Ascending aorta (tissue), 2 donors: ENCODE results near the gene CCL8. TPM values are rescaled to one million over a fixed set of nuclear protein-coding genes. Genes with fewer than 3 reads are reported as not detected.

ENCODE experiments used
- DNase-seq, 2 donors: peaks; one replicate each; pipeline ENCODE4 v3.0.0-alpha.2; 2019; ENCODE audit warnings: low spot score in 2 of 2
- H3K27ac ChIP-seq, 2 donors: fragments of 200-600 bp; sonication (generic); one replicate each; pipeline ENCODE4 v1.5.1; 2016 to 2017; ENCODE audit warnings: mild to moderate bottlenecking in 1 of 2
- H3K27me3 ChIP-seq: fragments of 200-600 bp; sonication (generic); one replicate; pipeline ENCODE4 v1.5.1; 2017
- H3K36me3 ChIP-seq, 2 donors: fragments of 200-600 bp; sonication (generic); one replicate each; pipeline ENCODE4 v1.5.1; 2016
- H3K4me1 ChIP-seq, 2 donors: fragments of 200-600 bp; sonication (generic); one replicate each; pipeline ENCODE4 v1.5.1; 2016 to 2017; ENCODE audit warnings: mild to moderate bottlenecking in 1 of 2
- H3K4me3 ChIP-seq, 2 donors: fragments of 200-600 bp; sonication (generic); one replicate each; pipeline ENCODE4 v1.5.1; 2016 to 2017; ENCODE audit warnings: mild to moderate bottlenecking in 1 of 2
- H3K9me3 ChIP-seq, 2 donors: fragments of 200-600 bp; sonication (generic); one replicate each; pipeline ENCODE4 v1.5.1; 2016
- intact Hi-C: fragments of 100-400 bp; cut with DNase I; formaldehyde crosslinking; loops from one replicate; pipeline ENCODE4 v1.15.1; 2023
- total RNA-seq: library from RNA; depleted of rRNA; stranded (reverse); fragments of >200 nt; gene quantifications from one replicate; pipeline ENCODE4 v1.1.0, GENCODE V29; 2016
- TF ChIP-seq, protein P1 (sequence below), 3 experiments: fragments of 200-600 bp in 2 of 3; fragments of 450-650 bp in 1 of 3; sonication (generic) in 2 of 3; IDR thresholded peaks; one replicate each; pipeline ENCODE4 v1.5.1; 2016 to 2019; ENCODE audit warnings: antibody characterized with exemption in 3 of 3, mild to moderate bottlenecking in 1 of 3, moderate library complexity in 1 of 3

The CCL8 gene
- total RNA-seq, 1 donor from 2014 or later = not detected

DNA sequence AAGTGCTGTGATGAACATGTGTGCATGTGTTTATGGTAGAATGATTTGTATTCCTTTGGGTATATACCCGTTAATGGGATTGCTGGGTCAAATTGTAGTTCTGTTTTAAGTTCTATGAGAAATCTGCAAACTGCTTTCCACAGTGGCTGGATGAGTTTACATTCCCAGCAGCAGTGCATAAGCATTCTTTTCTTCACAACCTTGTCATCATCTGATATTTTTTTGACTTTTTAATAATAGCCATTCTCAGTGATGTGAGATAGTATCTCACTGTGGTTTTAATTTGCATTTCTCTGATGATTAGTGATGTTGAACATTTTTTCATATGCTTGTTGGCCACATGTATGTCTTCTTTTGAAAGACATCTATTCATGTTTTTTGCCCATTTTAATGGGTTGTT is 18.5 kb downstream of the CCL8 start:
- intact Hi-C loops = no loop called here
- TF ChIP-seq, protein P1, sequence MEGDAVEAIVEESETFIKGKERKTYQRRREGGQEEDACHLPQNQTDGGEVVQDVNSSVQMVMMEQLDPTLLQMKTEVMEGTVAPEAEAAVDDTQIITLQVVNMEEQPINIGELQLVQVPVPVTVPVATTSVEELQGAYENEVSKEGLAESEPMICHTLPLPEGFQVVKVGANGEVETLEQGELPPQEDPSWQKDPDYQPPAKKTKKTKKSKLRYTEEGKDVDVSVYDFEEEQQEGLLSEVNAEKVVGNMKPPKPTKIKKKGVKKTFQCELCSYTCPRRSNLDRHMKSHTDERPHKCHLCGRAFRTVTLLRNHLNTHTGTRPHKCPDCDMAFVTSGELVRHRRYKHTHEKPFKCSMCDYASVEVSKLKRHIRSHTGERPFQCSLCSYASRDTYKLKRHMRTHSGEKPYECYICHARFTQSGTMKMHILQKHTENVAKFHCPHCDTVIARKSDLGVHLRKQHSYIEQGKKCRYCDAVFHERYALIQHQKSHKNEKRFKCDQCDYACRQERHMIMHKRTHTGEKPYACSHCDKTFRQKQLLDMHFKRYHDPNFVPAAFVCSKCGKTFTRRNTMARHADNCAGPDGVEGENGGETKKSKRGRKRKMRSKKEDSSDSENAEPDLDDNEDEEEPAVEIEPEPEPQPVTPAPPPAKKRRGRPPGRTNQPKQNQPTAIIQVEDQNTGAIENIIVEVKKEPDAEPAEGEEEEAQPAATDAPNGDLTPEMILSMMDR (IDR thresholded peaks at IDR 0.05) = no peak
- H3K27me3 ChIP-seq = no peaks in the 10 kb centered on the region

GRCh38 chr17:34339138-34339770 is 20.0 kb downstream of the CCL8 start:
- no peak overlapping the region for H3K27ac ChIP-seq
- no peak for DNase-seq

More for the DNA sequence above, 18.5 kb downstream of the CCL8 start:
- no peaks in the 10 kb centered on the region for H3K36me3 ChIP-seq
- H3K9me3 ChIP-seq = no peaks in the 10 kb centered on the region
- no peaks in the 10 kb centered on the region for H3K4me1 ChIP-seq
- no peak overlapping the region for H3K27ac ChIP-seq
- no peak for DNase-seq
- H3K4me3 ChIP-seq = no peak overlapping the region

GRCh38 chr17:34341916-34342315 is 22.7 kb downstream of the CCL8 start:
- TF ChIP-seq, protein P1 (IDR thresholded peaks at IDR 0.05) = no peak
- Histone ChIP-seq H3K4me1 (no peaks in the 10 kb centered on the region), H3K36me3 (no peaks in the 10 kb centered on the region), H3K27me3 (no peaks in the 10 kb centered on the region), H3K4me3 (no peak overlapping the region), H3K27ac (no peak overlapping the region), H3K9me3 (no peaks in the 10 kb centered on the region)
- intact Hi-C loops = no loop called here
- no peak for DNase-seq

More at GRCh38 chr17:34339138-34339770, 20.0 kb downstream of the CCL8 start:
- H3K4me3 ChIP-seq = no peak overlapping the region
- H3K4me1 ChIP-seq = no peaks in the 10 kb centered on the region
- H3K36me3 ChIP-seq = no peaks in the 10 kb centered on the region
- no peaks in the 10 kb centered on the region for H3K27me3 ChIP-seq
- intact Hi-C loops = no loop called here
- H3K9me3 ChIP-seq = no peaks in the 10 kb centered on the region
- TF ChIP-seq, protein P1 (IDR thresholded peaks at IDR 0.05) = no peak

GRCh38 chr17:34347063-34347462 is 27.8 kb downstream of the CCL8 start:
- no peaks in the 10 kb centered on the region for H3K36me3 ChIP-seq
- no peaks in the 10 kb centered on the region for H3K9me3 ChIP-seq
- no peak overlapping the region for H3K4me3 ChIP-seq
- no peaks in the 10 kb centered on the region for H3K27me3 ChIP-seq
- intact Hi-C loops = no loop called here
- H3K27ac ChIP-seq = no peak overlapping the region
- DNase-seq = no peak
- TF ChIP-seq, protein P1 (IDR thresholded peaks at IDR 0.05) = no peak
- H3K4me1 ChIP-seq = peaks cover 0 to 10% of the 10 kb centered on the region in 2 donors

- intact Hi-C loops = no loop called here
- Histone ChIP-seq H3K27me3 (no peaks in the 10 kb centered on the region), H3K9me3 (no peaks in the 10 kb centered on the region), H3K27ac (no peak overlapping the region), H3K36me3 (no peaks in the 10 kb centered on the region), H3K4me1 (peaks cover 0 to 10% of the 10 kb centered on the region in 2 donors), H3K4me3 (no peak overlapping the region)
- DNase-seq = no peak
- TF ChIP-seq, protein P1 (IDR thresholded peaks at IDR 0.05) = no peak
These were observed 30.5 kb downstream of the CCL8 start for GRCh38 chr17:34349751-34350150.
